ENCODE results near the gene EXOC6B.

EXOC6B gene

GRCh38 chr2:72389447-72389846 is 436.4 kb downstream of the EXOC6B start:
- no peak overlapping the region for H3K27ac ChIP-seq
- TF ChIP-seq CTCF (conservative IDR thresholded peaks at IDR 0.05): no peak

- no peak for TF ChIP-seq CTCF (conservative IDR thresholded peaks at IDR 0.05)
- no peak overlapping the region for H3K27ac ChIP-seq
Observed at GRCh38 chr2:72388263-72388662, 437.6 kb downstream of the EXOC6B start.

GRCh38 chr2:72386288-72386687 is 439.5 kb downstream of the EXOC6B start:
- no peak for TF ChIP-seq CTCF (conservative IDR thresholded peaks at IDR 0.05)
- H3K27ac ChIP-seq: no peak overlapping the region

GRCh38 chr2:72378753-72379348 is 447.0 kb downstream of the EXOC6B start:
- TF ChIP-seq CTCF (conservative IDR thresholded peaks at IDR 0.05): no peak
- H3K27ac ChIP-seq: no peak overlapping the region

GRCh38 chr2:72367530-72368225 is 458.2 kb downstream of the EXOC6B start:
- H3K27ac ChIP-seq: no peak overlapping the region
- no peak; the same call in 1 of the 2 replicates for TF ChIP-seq CTCF (conservative IDR thresholded peaks at IDR 0.05)

GRCh38 chr2:72363406-72363805 is 462.4 kb downstream of the EXOC6B start:
- TF ChIP-seq CTCF (conservative IDR thresholded peaks at IDR 0.05): no peak
- no peak overlapping the region for H3K27ac ChIP-seq

GRCh38 chr2:72362733-72363132 is 463.1 kb downstream of the EXOC6B start:
- H3K27ac ChIP-seq: no peak overlapping the region
- TF ChIP-seq CTCF (conservative IDR thresholded peaks at IDR 0.05): no peak

All from VCaP (cell line).